Neural progenitor cell (in vitro differentiated cells): ENCODE data around the gene SLC6A5. TPM values are rescaled to one million over a fixed set of nuclear protein-coding genes. Genes with fewer than 3 reads are reported as not detected.
"Not testable (repeated sequence)": the region's sequence is repeated elsewhere in the genome, so short reads cannot be mapped to it uniquely, and the experiment has no call there.

Source experiments
- DNase-seq: peaks from one replicate; pipeline ENCODE4 v3.0.0-alpha.2; 2016; ENCODE audit warnings: low spot score
- H2AFZ ChIP-seq: fragments of 200-600 bp; sonication (generic); replicated peaks from 2 replicates; pipeline ENCODE4 v1.6.1; 2016; ENCODE audit warnings: antibody characterized with exemption
- H3F3A ChIP-seq: fragments of 200-600 bp; sonication (generic); 2 replicates; pipeline ENCODE4 v1.6.1; 2016; ENCODE audit warnings: antibody characterized with exemption, low read depth
- H3K27ac ChIP-seq: fragments of 200-600 bp; sonication (generic); 2 replicates; pipeline ENCODE4 v1.5.1; 2016; ENCODE audit warnings: mild to moderate bottlenecking
- H3K27me3 ChIP-seq: fragments of 200-600 bp; sonication (generic); 2 replicates; pipeline ENCODE4 v1.6.1; 2016; ENCODE audit warnings: mild to moderate bottlenecking, moderate library complexity
- H3K36me3 ChIP-seq: fragments of 200-600 bp; sonication (generic); 2 replicates; pipeline ENCODE4 v1.5.1; 2016
- H3K4me1 ChIP-seq: fragments of 200-600 bp; sonication (generic); 2 replicates; pipeline ENCODE4 v1.6.1; 2016; ENCODE audit warnings: mixed run types
- H3K4me2 ChIP-seq: fragments of 200-600 bp; sonication (generic); 2 replicates; pipeline ENCODE4 v1.6.1; 2016
- H3K4me3 ChIP-seq: fragments of 200-600 bp; sonication (generic); 2 replicates; pipeline ENCODE4 v1.5.1; 2016
- H3K79me2 ChIP-seq: fragments of 200-600 bp; sonication (generic); 2 replicates; pipeline ENCODE4 v1.6.1; 2016; ENCODE audit warnings: low read depth
- H3K9ac ChIP-seq: fragments of 200-600 bp; sonication (generic); 2 replicates; pipeline ENCODE4 v1.6.1; 2016
- H3K9me3 ChIP-seq: fragments of 200-600 bp; sonication (generic); 2 replicates; pipeline ENCODE4 v1.5.1; 2016; ENCODE audit warnings: low read depth
- H4K20me1 ChIP-seq: fragments of 200-600 bp; sonication (generic); 2 replicates; pipeline ENCODE4 v1.6.1; 2016; ENCODE audit warnings: low read depth
- H3K27ac Mint-ChIP-seq: 3 replicates; pipeline ENCODE4 v1.8.0; 2021; ENCODE audit warnings: mixed read lengths
- H3K27me3 Mint-ChIP-seq: 2 replicates; pipeline ENCODE4 v1.8.0; 2022; ENCODE audit warnings: low read depth, mild to moderate bottlenecking, inconsistent platforms, moderate library complexity, mixed read lengths; ENCODE audit not compliant: insufficient read depth
- H3K36me3 Mint-ChIP-seq: 3 replicates; pipeline ENCODE4 v1.8.0; 2021; ENCODE audit warnings: mixed read lengths
- H3K4me1 Mint-ChIP-seq: 3 replicates; pipeline ENCODE4 v1.8.0; 2021; ENCODE audit warnings: mixed read lengths
- H3K4me3 Mint-ChIP-seq: 3 replicates; pipeline ENCODE4 v1.8.0; 2021; ENCODE audit warnings: mild to moderate bottlenecking, moderate library complexity, mixed read lengths
- H3K9me3 Mint-ChIP-seq: 3 replicates; pipeline ENCODE4 v1.8.0; 2020; ENCODE audit warnings: mixed read lengths
- CTCF ChIP-seq: fragments of 200-600 bp; sonication (generic); IDR thresholded peaks from 2 replicates; pipeline ENCODE4 v1.5.1; 2017; ENCODE audit warnings: antibody characterized with exemption, mild to moderate bottlenecking
- EZH2 ChIP-seq: fragments of 200-600 bp; sonication (generic); IDR thresholded peaks from 2 replicates; pipeline ENCODE4 v1.6.1; 2017; ENCODE audit warnings: antibody characterized with exemption, mild to moderate bottlenecking, moderate library complexity
- EZH2phosphoT487 ChIP-seq: fragments of 200-600 bp; sonication (generic); IDR thresholded peaks from 2 replicates; pipeline ENCODE4 v1.6.1; 2017; ENCODE audit warnings: antibody characterized with exemption
- total RNA-seq: library from RNA; depleted of rRNA; stranded (reverse); fragments of >200 nt; gene quantifications from 2 replicates; pipeline ENCODE4 v1.2.3, GENCODE V29; 2015; ENCODE audit warnings: low replicate concordance

The SLC6A5 gene
- total RNA-seq, 1 donor from 2014 or later: not detected

- H3K4me1 Mint-ChIP-seq: no peaks in the 10 kb centered on the region
These were observed 32.6 kb upstream of the SLC6A5 start for GRCh38 chr11:20566591-20567434.

GRCh38 chr11:20579725-20580124 is 19.7 kb upstream of the SLC6A5 start:
- H3K4me1 ChIP-seq, H3K9me3 ChIP-seq, H3K9ac ChIP-seq, H3K27me3 ChIP-seq, DNase-seq, H3K27me3 Mint-ChIP-seq, H4K20me1 ChIP-seq, H3K4me1 Mint-ChIP-seq, H3K4me3 ChIP-seq, H3K36me3 ChIP-seq, H3K36me3 Mint-ChIP-seq, H3K9me3 Mint-ChIP-seq, H3K4me2 ChIP-seq, H3K27ac ChIP-seq, H2AFZ ChIP-seq, H3F3A ChIP-seq, H3K4me3 Mint-ChIP-seq, H3K27ac Mint-ChIP-seq, H3K79me2 ChIP-seq: not testable (repeated sequence)

More at GRCh38 chr11:20566591-20567434, 32.6 kb upstream of the SLC6A5 start:
- H3K4me2 ChIP-seq: no peak overlapping the region
- no peaks in the 10 kb centered on the region for H3K27me3 ChIP-seq
- H3K27ac ChIP-seq: no peak overlapping the region
- H3K79me2 ChIP-seq: no peaks in the 10 kb centered on the region
- no peaks in the 10 kb centered on the region for H3K4me1 ChIP-seq
- no peaks in the 10 kb centered on the region for H4K20me1 ChIP-seq
- DNase-seq: no peak
- Mint-ChIP-seq H3K36me3 (no peaks in the 10 kb centered on the region), H3K9me3 (no peaks in the 10 kb centered on the region), H3K27ac (no peak overlapping the region), H3K4me3 (no peak overlapping the region), H3K27me3 (peaks cover 4% of the 10 kb centered on the region)
- no peaks in the 10 kb centered on the region for H3F3A ChIP-seq
- TF ChIP-seq EZH2phosphoT487 (no peak), EZH2 (no peak), CTCF (no peak)
- H3K36me3 ChIP-seq: no peaks in the 10 kb centered on the region
- H3K9ac ChIP-seq: no peak overlapping the region
- H2AFZ ChIP-seq: no peak overlapping the region
- H3K9me3 ChIP-seq: no peaks in the 10 kb centered on the region
- H3K4me3 ChIP-seq: no peak overlapping the region

- Histone ChIP-seq H3K9me3 (no peaks in the 10 kb centered on the region), H3K4me3 (no peak overlapping the region), H3K27ac (no peak overlapping the region), H3K79me2 (no peaks in the 10 kb centered on the region), H2AFZ (no peak overlapping the region), H3K36me3 (no peaks in the 10 kb centered on the region), H3K27me3 (no peaks in the 10 kb centered on the region), H3K9ac (no peak overlapping the region), H3F3A (no peaks in the 10 kb centered on the region), H4K20me1 (no peaks in the 10 kb centered on the region), H3K4me1 (no peaks in the 10 kb centered on the region), H3K4me2 (no peak overlapping the region)
- Mint-ChIP-seq H3K27ac (no peak overlapping the region), H3K4me3 (no peak overlapping the region), H3K9me3 (peaks cover 3% of the 10 kb centered on the region), H3K27me3 (peaks cover 8% of the 10 kb centered on the region), H3K4me1 (no peaks in the 10 kb centered on the region), H3K36me3 (no peaks in the 10 kb centered on the region)
- DNase-seq: no peak
- TF ChIP-seq EZH2phosphoT487: no peak
- TF ChIP-seq CTCF: no peak
- no peak for TF ChIP-seq EZH2
These were observed 16.2 kb upstream of the SLC6A5 start for GRCh38 chr11:20583201-20583600.

GRCh38 chr11:20584093-20584774 is 15.2 kb upstream of the SLC6A5 start:
- Histone ChIP-seq H3K36me3 (no peaks in the 10 kb centered on the region), H4K20me1 (no peaks in the 10 kb centered on the region), H3K27ac (no peak overlapping the region), H3K79me2 (no peaks in the 10 kb centered on the region), H3F3A (no peaks in the 10 kb centered on the region), H3K4me3 (no peak overlapping the region), H3K27me3 (no peaks in the 10 kb centered on the region), H2AFZ (no peak overlapping the region), H3K9ac (no peak overlapping the region), H3K4me1 (no peaks in the 10 kb centered on the region), H3K4me2 (no peak overlapping the region), H3K9me3 (no peaks in the 10 kb centered on the region)
- H3K4me1 Mint-ChIP-seq: no peaks in the 10 kb centered on the region
- DNase-seq: no peak
- H3K9me3 Mint-ChIP-seq: peaks cover 3% of the 10 kb centered on the region
- TF ChIP-seq EZH2: no peak
- TF ChIP-seq CTCF: no peak
- no peak overlapping the region for H3K27ac Mint-ChIP-seq
- no peaks in the 10 kb centered on the region for H3K36me3 Mint-ChIP-seq
- H3K4me3 Mint-ChIP-seq: no peak overlapping the region
- H3K27me3 Mint-ChIP-seq: peaks cover 8% of the 10 kb centered on the region
